ENCODE results near the gene EPHX1.
"Not testable (repeated sequence)": the region's sequence is repeated elsewhere in the genome, so short reads cannot be mapped to it uniquely, and the experiment has no call there.

DNA sequence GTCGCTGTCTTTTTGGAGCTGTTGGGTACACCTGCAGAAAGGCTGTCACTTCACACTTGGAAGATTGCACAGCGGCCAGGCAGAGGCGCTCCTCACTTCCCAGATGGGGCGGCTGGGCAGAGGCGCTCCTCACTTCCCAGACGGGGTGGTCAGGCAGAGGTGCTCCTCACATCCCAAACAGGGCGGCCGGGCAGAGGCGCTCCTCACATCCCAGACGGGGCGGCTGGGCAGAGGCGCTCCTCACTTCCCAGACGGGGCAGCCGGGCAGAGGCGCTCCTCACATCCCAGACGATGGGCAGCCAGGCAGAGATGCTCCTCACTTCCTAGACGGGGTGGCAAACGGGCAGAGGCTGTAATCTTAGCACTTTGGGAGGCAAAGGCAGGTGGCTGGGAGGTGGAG, 13.8 kb upstream of the EPHX1 start:
- TF ChIP-seq, protein P1, sequence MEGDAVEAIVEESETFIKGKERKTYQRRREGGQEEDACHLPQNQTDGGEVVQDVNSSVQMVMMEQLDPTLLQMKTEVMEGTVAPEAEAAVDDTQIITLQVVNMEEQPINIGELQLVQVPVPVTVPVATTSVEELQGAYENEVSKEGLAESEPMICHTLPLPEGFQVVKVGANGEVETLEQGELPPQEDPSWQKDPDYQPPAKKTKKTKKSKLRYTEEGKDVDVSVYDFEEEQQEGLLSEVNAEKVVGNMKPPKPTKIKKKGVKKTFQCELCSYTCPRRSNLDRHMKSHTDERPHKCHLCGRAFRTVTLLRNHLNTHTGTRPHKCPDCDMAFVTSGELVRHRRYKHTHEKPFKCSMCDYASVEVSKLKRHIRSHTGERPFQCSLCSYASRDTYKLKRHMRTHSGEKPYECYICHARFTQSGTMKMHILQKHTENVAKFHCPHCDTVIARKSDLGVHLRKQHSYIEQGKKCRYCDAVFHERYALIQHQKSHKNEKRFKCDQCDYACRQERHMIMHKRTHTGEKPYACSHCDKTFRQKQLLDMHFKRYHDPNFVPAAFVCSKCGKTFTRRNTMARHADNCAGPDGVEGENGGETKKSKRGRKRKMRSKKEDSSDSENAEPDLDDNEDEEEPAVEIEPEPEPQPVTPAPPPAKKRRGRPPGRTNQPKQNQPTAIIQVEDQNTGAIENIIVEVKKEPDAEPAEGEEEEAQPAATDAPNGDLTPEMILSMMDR (IDR thresholded peaks at IDR 0.05), result not testable (repeated sequence)
- TF ChIP-seq POLR2AphosphoS5, EP300, POLR2A (IDR thresholded peaks at IDR 0.05): not testable (repeated sequence)

Measured in suprapubic skin (tissue), 4 donors.